Activated CD4-positive, alpha-beta memory T cell treated with anti-CD3 and anti-CD28 coated beads, Interleukin-2, amount 10 ng/mL, durations not matched to agents 7 days and 5 days (primary cell): Measurements from ENCODE around the gene RRBP1. TPM values are rescaled to one million over a fixed set of nuclear protein-coding genes. Genes with fewer than 3 reads are reported as not detected.
A peak's percentile ranks its signal among the peaks of the same experiment; 100 is the strongest.
"Not testable (repeated sequence)": the region's sequence is repeated elsewhere in the genome, so short reads cannot be mapped to it uniquely, and the experiment has no call there.

ENCODE experiments used
- CTCF ChIA-PET: fragments of 350-600 bp; sonication (Branson Sonifier 250); formaldehyde crosslinking; loops from one replicate; lab custom pipeline; 2021; ENCODE audit warnings: antibody characterized with exemption, inconsistent platforms; lab: Charles Lee
- POLR2A ChIA-PET: fragments of 350-600 bp; sonication (Branson Sonifier 250); formaldehyde crosslinking; loops from one replicate; lab custom pipeline; 2021; ENCODE audit warnings: antibody characterized with exemption; lab: Charles Lee
- DNase-seq: peaks from one replicate; pipeline ENCODE4 v3.0.0-alpha.2; 2020
- H3K27ac Mint-ChIP-seq: one replicate; pipeline ENCODE4 v1.8.0; 2021; ENCODE audit warnings: mild to moderate bottlenecking, mixed read lengths
- H3K27me3 Mint-ChIP-seq: one replicate; pipeline ENCODE4 v1.8.0; 2021; ENCODE audit warnings: mixed read lengths
- H3K36me3 Mint-ChIP-seq: one replicate; pipeline ENCODE4 v1.8.0; 2021; ENCODE audit warnings: low read depth, mixed read lengths
- H3K4me1 Mint-ChIP-seq: one replicate; pipeline ENCODE4 v1.8.0; 2021; ENCODE audit warnings: mixed read lengths
- H3K4me3 Mint-ChIP-seq: one replicate; pipeline ENCODE4 v1.8.0; 2021; ENCODE audit warnings: mild to moderate bottlenecking, mixed read lengths
- H3K9me3 Mint-ChIP-seq: one replicate; pipeline ENCODE4 v1.8.0; 2021; ENCODE audit warnings: mixed read lengths
- total RNA-seq, 2 experiments: library from RNA; stranded (reverse); gene quantifications; one replicate each; pipeline ENCODE4 v1.2.3, GENCODE V29; 2021

Gene RRBP1
- total RNA-seq, 2 experiments from 2014 or later: 82.3 to 85.7 TPM

DNA sequence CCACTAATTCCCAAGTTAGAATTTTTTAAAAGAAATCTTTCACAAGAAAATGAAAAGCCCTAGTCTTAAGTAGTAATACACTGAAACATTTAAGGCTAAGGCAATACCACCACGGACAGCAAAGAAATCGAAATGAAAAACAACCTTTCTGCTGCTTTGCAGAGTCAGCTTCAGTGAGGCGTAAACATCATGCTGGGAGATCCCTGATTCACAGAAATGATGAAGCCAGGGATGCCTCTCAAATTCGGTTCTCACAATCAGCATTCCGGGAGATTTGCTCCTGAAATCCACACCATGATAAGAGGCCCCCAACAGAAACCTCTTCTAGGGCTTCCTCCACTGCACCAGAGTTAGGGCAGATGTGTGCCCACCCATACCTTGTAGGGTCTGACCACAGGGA, 18.6 kb downstream of the RRBP1 start:
- DNase-seq: no peak
- Mint-ChIP-seq H3K27me3 (no peaks in the 10 kb centered on the region), H3K4me3 (no peak overlapping the region), H3K4me1 (peaks cover 52% of the 10 kb centered on the region), H3K36me3 (peaks cover 44% of the 10 kb centered on the region), H3K27ac (no peak overlapping the region), H3K9me3 (peaks cover 8% of the 10 kb centered on the region)
- ChIA-PET POLR2A (interaction anchor here (1.7 kb wide), 1 partner anchor 53 kb away, joined by 4 read pairs; no protein-coding TSS in a partner anchor), CTCF (no interaction called here)

- H3K9me3 Mint-ChIP-seq: peaks cover 8% of the 10 kb centered on the region
- H3K4me1 Mint-ChIP-seq: peaks cover 53% of the 10 kb centered on the region
- H3K4me3 Mint-ChIP-seq: no peak overlapping the region
- H3K27me3 Mint-ChIP-seq: no peaks in the 10 kb centered on the region
- H3K36me3 Mint-ChIP-seq: peaks cover 44% of the 10 kb centered on the region
- DNase-seq: no peak
- no peak overlapping the region for H3K27ac Mint-ChIP-seq
- POLR2A ChIA-PET: interaction anchor here (1.7 kb wide), 1 partner anchor 53 kb away, joined by 4 read pairs; no protein-coding TSS in a partner anchor
- CTCF ChIA-PET: no interaction called here
Observed at GRCh38 chr20:17663040-17663399, 19.0 kb downstream of the RRBP1 start.

DNA sequence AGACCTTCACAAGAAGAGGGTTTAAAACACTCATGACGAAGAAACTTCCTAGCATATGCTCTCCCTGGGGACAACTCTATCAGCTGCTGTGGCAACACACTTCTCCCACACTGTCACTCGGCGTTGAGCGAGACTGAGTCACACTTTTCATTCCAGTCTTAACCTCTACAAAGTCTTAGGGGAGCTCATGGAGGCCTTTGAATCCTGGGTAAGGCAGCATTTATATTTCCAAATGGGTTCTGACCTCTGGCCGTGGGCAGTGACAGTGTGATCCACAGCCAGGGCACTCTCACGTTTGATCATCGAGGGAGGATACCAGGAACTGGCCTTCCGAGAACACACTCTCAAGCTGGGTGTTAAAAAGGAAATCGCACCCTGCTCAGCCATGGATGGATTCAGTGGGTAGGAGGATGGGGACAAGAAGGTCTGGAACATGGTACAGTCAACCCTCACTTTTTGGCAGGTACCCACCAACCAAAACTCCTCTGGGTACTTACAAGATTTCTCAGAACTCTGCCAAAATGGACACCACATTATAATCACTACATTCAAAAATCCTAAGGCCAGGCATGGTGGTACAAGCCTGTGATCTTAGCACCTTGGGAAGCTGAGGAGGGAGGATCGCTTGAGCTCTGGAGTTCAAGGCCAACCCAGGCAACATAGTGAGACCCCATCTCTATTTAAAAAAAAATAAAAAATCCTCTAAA, 19.6 kb downstream of the RRBP1 start:
- H3K9me3 Mint-ChIP-seq: peaks cover 8% of the 10 kb centered on the region
- POLR2A ChIA-PET: interaction anchor here (1.7 kb wide), 1 partner anchor 52 kb away, joined by 4 read pairs; no protein-coding TSS in a partner anchor
- peak; percentile 32 for DNase-seq
- H3K27ac Mint-ChIP-seq: peak overlapping the region; percentile 3
- CTCF ChIA-PET: no interaction called here
- peaks cover 58% of the 10 kb centered on the region for H3K4me1 Mint-ChIP-seq
- no peaks in the 10 kb centered on the region for H3K27me3 Mint-ChIP-seq
- no peak overlapping the region for H3K4me3 Mint-ChIP-seq
- H3K36me3 Mint-ChIP-seq: peaks cover 45% of the 10 kb centered on the region

- Mint-ChIP-seq H3K4me3 (no peak overlapping the region), H3K4me1 (peaks cover 57% of the 10 kb centered on the region), H3K9me3 (peaks cover 8% of the 10 kb centered on the region), H3K36me3 (peaks cover 55% of the 10 kb centered on the region), H3K27ac (no peak overlapping the region), H3K27me3 (no peaks in the 10 kb centered on the region)
- CTCF ChIA-PET: no interaction called here
- no peak for DNase-seq
- POLR2A ChIA-PET: no interaction called here
Observed at GRCh38 chr20:17661121-17661744, 20.8 kb downstream of the RRBP1 start.

DNA sequence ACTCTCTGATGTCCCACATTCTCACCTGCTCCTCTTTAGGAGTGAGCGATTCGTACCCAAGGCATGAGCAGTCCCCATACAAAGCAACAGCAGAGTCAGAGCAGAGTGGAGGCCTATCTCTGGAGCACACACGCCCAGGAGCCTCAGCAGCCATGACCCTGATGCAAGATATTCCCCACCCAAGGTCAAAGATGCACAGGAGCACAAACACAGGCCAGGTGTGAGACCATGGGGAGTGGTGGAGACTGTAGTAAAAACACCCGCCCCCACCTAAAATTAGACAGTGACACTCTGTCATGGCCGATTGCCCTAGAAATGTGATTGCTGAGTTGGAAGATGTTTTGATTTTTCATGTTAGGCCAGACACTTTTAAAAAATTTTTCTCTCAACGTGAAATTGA, 21.4 kb downstream of the RRBP1 start:
- H3K4me1 Mint-ChIP-seq: peaks cover 57% of the 10 kb centered on the region

DNA sequence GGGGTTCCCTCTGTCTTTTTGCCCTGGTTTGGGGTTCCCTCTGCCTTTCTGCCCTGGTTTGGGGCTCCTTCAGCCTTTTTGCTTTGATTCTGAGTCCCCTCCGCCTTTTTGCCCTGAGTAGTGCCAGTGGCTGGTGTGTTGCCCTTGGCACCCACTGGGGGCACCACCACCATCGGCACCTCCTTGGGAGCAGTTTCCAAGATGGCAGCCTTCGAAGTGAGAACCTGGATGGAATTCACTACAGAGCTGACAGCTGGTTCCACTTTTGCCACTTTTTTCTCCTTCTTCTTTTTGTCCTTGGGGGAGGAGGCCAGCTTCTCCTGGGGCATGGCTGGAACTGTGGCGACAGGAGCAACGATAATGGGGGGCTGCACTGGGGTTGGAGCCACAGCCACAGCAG, 22.2 kb downstream of the RRBP1 start:
- H3K36me3 Mint-ChIP-seq: peaks cover 60% of the 10 kb centered on the region
- no peaks in the 10 kb centered on the region for H3K27me3 Mint-ChIP-seq
- ChIA-PET CTCF (no interaction called here), POLR2A (no interaction called here)
- no peak overlapping the region for H3K27ac Mint-ChIP-seq
- H3K9me3 Mint-ChIP-seq: peaks cover 8% of the 10 kb centered on the region
- DNase-seq: no peak
- H3K4me1 Mint-ChIP-seq: peaks cover 50% of the 10 kb centered on the region
- H3K4me3 Mint-ChIP-seq: no peak overlapping the region

More for the DNA sequence above, 21.4 kb downstream of the RRBP1 start:
- POLR2A ChIA-PET: no interaction called here
- Mint-ChIP-seq H3K27me3 (no peaks in the 10 kb centered on the region), H3K9me3 (peaks cover 8% of the 10 kb centered on the region), H3K27ac (no peak overlapping the region), H3K4me3 (no peak overlapping the region), H3K36me3 (peaks cover 56% of the 10 kb centered on the region)
- CTCF ChIA-PET: no interaction called here
- DNase-seq: no peak

GRCh38 chr20:17659344-17659743, 22.7 kb downstream of the RRBP1 start:
- CTCF ChIA-PET, DNase-seq, H3K27me3 Mint-ChIP-seq, H3K4me3 Mint-ChIP-seq, H3K9me3 Mint-ChIP-seq, POLR2A ChIA-PET, H3K27ac Mint-ChIP-seq: not testable (repeated sequence)
- H3K36me3 Mint-ChIP-seq: peaks cover 64% of the 10 kb centered on the region
- peaks cover 46% of the 10 kb centered on the region for H3K4me1 Mint-ChIP-seq

- H3K36me3 Mint-ChIP-seq: peaks cover 65% of the 10 kb centered on the region
- peaks cover 8% of the 10 kb centered on the region for H3K9me3 Mint-ChIP-seq
- H3K27me3 Mint-ChIP-seq: no peaks in the 10 kb centered on the region
- no peak overlapping the region for H3K27ac Mint-ChIP-seq
- CTCF ChIA-PET: no interaction called here
- POLR2A ChIA-PET: no interaction called here
- H3K4me1 Mint-ChIP-seq: peaks cover 38% of the 10 kb centered on the region
- no peak for DNase-seq
- no peak overlapping the region for H3K4me3 Mint-ChIP-seq
Observed at GRCh38 chr20:17658648-17658993, 23.4 kb downstream of the RRBP1 start.

- no peak overlapping the region for H3K27ac Mint-ChIP-seq
- no peak for DNase-seq
- peaks cover 65% of the 10 kb centered on the region for H3K36me3 Mint-ChIP-seq
- peaks cover 33% of the 10 kb centered on the region for H3K4me1 Mint-ChIP-seq
- ChIA-PET POLR2A (no interaction called here), CTCF (no interaction called here)
- H3K4me3 Mint-ChIP-seq: no peak overlapping the region
- H3K27me3 Mint-ChIP-seq: no peaks in the 10 kb centered on the region
- peaks cover 8% of the 10 kb centered on the region for H3K9me3 Mint-ChIP-seq
Observed at GRCh38 chr20:17657898-17658647, 24.0 kb downstream of the RRBP1 start.

DNA sequence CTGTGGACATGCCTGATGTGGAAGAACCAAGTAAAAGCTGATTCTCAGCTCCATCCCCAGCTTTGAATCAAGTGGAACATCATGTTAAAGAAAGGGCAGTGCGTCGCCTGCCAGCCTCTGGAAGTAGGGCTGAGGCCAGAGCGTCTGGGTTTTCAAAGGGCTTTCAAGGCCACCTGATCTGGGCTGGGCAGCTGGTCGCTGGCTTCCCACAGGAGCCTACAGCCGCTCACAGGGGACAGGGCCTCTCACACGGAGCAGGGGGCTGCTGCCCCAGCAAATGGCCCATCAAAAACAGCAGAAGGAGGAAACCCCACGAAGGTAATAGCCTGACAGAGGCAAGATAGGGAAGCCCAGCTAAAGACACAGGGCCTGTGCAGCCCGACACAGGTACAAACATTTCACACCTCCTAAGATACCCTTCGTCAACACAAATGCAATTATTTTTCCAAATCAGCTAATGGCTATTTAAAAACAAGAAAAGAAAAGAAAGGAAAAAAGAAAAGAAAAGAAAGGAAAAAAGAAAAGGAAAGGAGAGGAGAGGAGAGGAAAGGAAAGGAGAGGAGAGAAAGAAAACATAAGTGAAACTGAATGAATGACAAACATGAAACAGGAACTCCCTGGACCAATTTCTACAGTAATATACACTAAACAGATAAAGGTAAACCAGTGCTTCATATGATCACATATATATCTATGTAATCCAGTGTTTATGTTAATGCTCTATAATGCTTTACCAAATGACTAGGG, 24.8 kb downstream of the RRBP1 start:
- Mint-ChIP-seq H3K27ac (no peak overlapping the region), H3K36me3 (peaks cover 61% of the 10 kb centered on the region), H3K4me3 (no peak overlapping the region), H3K4me1 (peaks cover 25% of the 10 kb centered on the region), H3K9me3 (peaks cover 8% of the 10 kb centered on the region), H3K27me3 (no peaks in the 10 kb centered on the region)
- POLR2A ChIA-PET: interaction anchor here (1.0 kb wide), 1 partner anchor 18 kb away, joined by 4 read pairs; no protein-coding TSS in a partner anchor
- DNase-seq: no peak
- CTCF ChIA-PET: no interaction called here

DNA sequence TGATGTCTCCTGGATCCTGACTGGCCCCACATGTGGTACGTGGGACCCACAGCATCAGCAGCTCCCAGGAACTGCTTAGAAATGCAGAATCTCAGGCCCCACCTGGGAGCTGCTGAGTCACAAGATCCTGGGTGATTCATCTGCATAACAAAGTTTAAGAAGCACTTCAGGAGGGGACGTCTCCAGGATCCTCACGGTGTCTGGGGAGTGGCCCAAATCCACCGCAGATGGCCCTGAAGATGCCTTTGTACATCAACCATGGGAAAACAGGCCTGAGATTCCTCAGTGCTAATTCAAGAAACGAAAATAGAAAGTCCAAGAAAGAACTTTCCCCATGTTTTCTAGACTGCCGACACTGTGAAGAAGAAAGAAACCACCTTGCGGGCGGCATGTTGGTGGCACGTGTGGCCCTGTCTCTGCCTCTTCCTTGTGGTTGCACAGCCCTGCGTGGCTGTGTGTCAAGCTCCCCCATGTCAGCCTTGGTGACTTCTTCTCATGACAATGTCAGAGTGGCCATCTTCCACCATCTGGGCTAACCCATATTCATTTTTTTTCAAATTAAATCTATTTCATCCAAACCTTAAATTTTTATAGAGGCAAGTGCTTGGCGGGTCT, 26.1 kb downstream of the RRBP1 start:
- H3K4me1 Mint-ChIP-seq: peaks cover 21% of the 10 kb centered on the region
- H3K9me3 Mint-ChIP-seq: peaks cover 8% of the 10 kb centered on the region
- H3K27me3 Mint-ChIP-seq: no peaks in the 10 kb centered on the region
- no peak overlapping the region for H3K27ac Mint-ChIP-seq
- POLR2A ChIA-PET: no interaction called here
- CTCF ChIA-PET: interaction anchor here (2.0 kb wide), 1 partner anchor 27 kb away, joined by 10 read pairs; the partner anchor contains the start of gene RRBP1
- H3K4me3 Mint-ChIP-seq: no peak overlapping the region
- no peak for DNase-seq
- peaks cover 60% of the 10 kb centered on the region for H3K36me3 Mint-ChIP-seq

DNA sequence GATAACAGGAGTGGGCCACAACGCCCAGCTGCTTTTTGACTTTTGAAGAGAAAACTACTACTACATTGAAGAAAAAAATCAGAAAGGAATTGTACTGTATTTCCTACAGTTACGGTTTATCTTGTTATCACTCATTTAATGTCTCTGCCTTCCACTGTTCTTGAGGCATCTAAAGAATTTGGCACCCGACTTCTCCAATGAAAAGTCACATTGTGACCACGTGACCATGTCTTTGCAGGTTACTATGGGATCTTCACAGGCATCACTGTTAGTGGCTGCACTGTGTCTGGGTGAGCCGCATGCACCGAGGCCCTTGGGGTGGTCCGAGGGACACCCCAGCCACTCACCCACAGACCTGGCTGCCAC, 26.8 kb downstream of the RRBP1 start:
- Mint-ChIP-seq H3K9me3 (peaks cover 8% of the 10 kb centered on the region), H3K4me3 (no peak overlapping the region), H3K27me3 (no peaks in the 10 kb centered on the region)

More for the DNA sequence above, 26.8 kb downstream of the RRBP1 start:
- H3K36me3 Mint-ChIP-seq: peaks cover 57% of the 10 kb centered on the region
- ChIA-PET CTCF (interaction anchor here (2.0 kb wide), 1 partner anchor 27 kb away, joined by 10 read pairs; the partner anchor contains the start of gene RRBP1), POLR2A (no interaction called here)
- no peak overlapping the region for H3K27ac Mint-ChIP-seq
- no peak for DNase-seq
- peaks cover 16% of the 10 kb centered on the region for H3K4me1 Mint-ChIP-seq
